B cell (primary cell): ENCODE measurements around the gene IER5L. TPM values are rescaled to one million over a fixed set of nuclear protein-coding genes. Genes with fewer than 3 reads are reported as not detected.
A peak's percentile ranks its signal among the peaks of the same experiment; 100 is the strongest.

Experiments
- ATAC-seq: fragments of 200-7000 bp; cut with Tn5 transposase; one replicate; pipeline ENCODE4 v1.10.0; 2021; ENCODE audit warnings: low read depth, mild to moderate bottlenecking, moderate number of reproducible peaks, moderate library complexity
- CTCF ChIA-PET: fragments of 350-600 bp; sonication (Branson Sonifier 250); formaldehyde crosslinking; loops from one replicate; lab custom pipeline; 2021; ENCODE audit warnings: antibody characterized with exemption, inconsistent platforms; lab: Charles Lee
- POLR2A ChIA-PET: fragments of 350-600 bp; sonication (Branson Sonifier 250); formaldehyde crosslinking; loops from one replicate; lab custom pipeline; 2021; ENCODE audit warnings: antibody characterized with exemption; lab: Charles Lee
- DNase-seq: peaks from one replicate; pipeline ENCODE4 v3.0.0; 2013
- H2AFZ ChIP-seq: 2 replicates; pipeline ENCODE4 v1.6.1; 2012; ENCODE audit warnings: mild to moderate bottlenecking, low read depth, low read length; ENCODE audit not compliant: insufficient read depth, poor library complexity, severe bottlenecking
- H3K27ac ChIP-seq, 2 donors: 1 replicate in 1 of 2; 2 replicates in 1 of 2; pipeline ENCODE4 v1.5.1; 2012 to 2013; ENCODE audit warnings: low read length in 2 of 2, mild to moderate bottlenecking in 2 of 2, moderate library complexity in 1 of 2
- H3K27me3 ChIP-seq, 4 experiments: fragments of 200-600 bp in 1 of 4; sonication (generic) in 1 of 4; replicated peaks in 1 of 4; 1 replicate in 2 of 4; 2 replicates in 2 of 4; pipeline versions ENCODE4 v1.6.1 to v1.7.0; 2013 to 2016; ENCODE audit warnings: low read length in 3 of 4, mild to moderate bottlenecking in 2 of 4, mixed read lengths in 1 of 4, moderate library complexity in 1 of 4; ENCODE audit not compliant: insufficient read depth in 4 of 4, control insufficient read depth in 3 of 4; ENCODE audit errors: control extremely low read depth in 1 of 4
- H3K36me3 ChIP-seq, 2 experiments: replicated peaks in 1 of 2; 1 replicate in 1 of 2; 2 replicates in 1 of 2; pipeline versions ENCODE4 v1.6.1 to v1.7.1; 2013; ENCODE audit warnings: low read length in 1 of 2; ENCODE audit not compliant: insufficient read depth in 2 of 2, control insufficient read depth in 1 of 2; ENCODE audit errors: control extremely low read depth in 1 of 2, extremely low read depth in 1 of 2
- H3K4me1 ChIP-seq, 2 donors: fragments of 200-600 bp in 1 of 2; sonication (generic) in 1 of 2; 1 replicate in 1 of 2; 2 replicates in 1 of 2; pipeline versions ENCODE4 v1.5.1 to v1.6.1; 2013 to 2017; ENCODE audit warnings: low read length in 2 of 2; ENCODE audit not compliant: control insufficient read depth in 2 of 2, insufficient read depth in 2 of 2
- H3K4me2 ChIP-seq: replicated peaks from 2 replicates; pipeline ENCODE3; 2012; ENCODE audit warnings: mild to moderate bottlenecking, low read depth, low read length; ENCODE audit not compliant: poor library complexity, severe bottlenecking
- H3K4me3 ChIP-seq, 5 experiments: fragments of 200-600 bp in 1 of 5; sonication (generic) in 1 of 5; 1 replicate in 3 of 5; 2 replicates in 2 of 5; pipeline versions ENCODE4 v1.5.1 to v1.7.0; 2011 to 2016; ENCODE audit warnings: low read length in 4 of 5, mild to moderate bottlenecking in 4 of 5, low read depth in 2 of 5, control low read depth in 1 of 5, moderate library complexity in 1 of 5; ENCODE audit not compliant: insufficient read depth in 1 of 5; ENCODE audit errors: control extremely low read depth in 1 of 5, extremely low read depth in 1 of 5
- H3K79me2 ChIP-seq: fragments of 200-600 bp; sonication (generic); one replicate; pipeline ENCODE4 v1.6.0; 2016; ENCODE audit warnings: low read length; ENCODE audit not compliant: control insufficient read depth, insufficient read depth
- H3K9ac ChIP-seq: fragments of 200-600 bp; sonication (generic); 2 replicates; pipeline ENCODE4 v1.6.1; 2017; ENCODE audit warnings: mild to moderate bottlenecking, low read length, moderate library complexity
- H3K9me3 ChIP-seq, 3 donors: one replicate each; pipeline versions ENCODE4 v1.6.1 to v1.7.1; 2013; ENCODE audit warnings: low read length in 2 of 3; ENCODE audit not compliant: control insufficient read depth in 2 of 3, insufficient read depth in 1 of 3; ENCODE audit errors: control extremely low read depth in 1 of 3
- H4K20me1 ChIP-seq: 2 replicates; pipeline ENCODE4 v1.6.0; 2012; ENCODE audit warnings: mild to moderate bottlenecking, low read length; ENCODE audit not compliant: insufficient read depth, control insufficient read depth, poor library complexity, severe bottlenecking
- H3K27ac Mint-ChIP-seq: one replicate; pipeline ENCODE4 v1.8.0; 2021; ENCODE audit warnings: mixed read lengths
- H3K27me3 Mint-ChIP-seq: one replicate; pipeline ENCODE4 v1.8.0; 2021; ENCODE audit warnings: mixed read lengths
- H3K4me1 Mint-ChIP-seq: one replicate; pipeline ENCODE4 v1.8.0; 2021; ENCODE audit warnings: mixed read lengths
- H3K4me3 Mint-ChIP-seq: one replicate; pipeline ENCODE4 v1.8.0; 2021; ENCODE audit warnings: mixed read lengths
- H3K9me3 Mint-ChIP-seq: one replicate; pipeline ENCODE4 v1.8.0; 2022; ENCODE audit warnings: mixed read lengths; ENCODE audit not compliant: insufficient read depth
- EZH2 ChIP-seq: IDR thresholded peaks from 2 replicates; pipeline ENCODE4 v1.6.1; 2012; ENCODE audit warnings: borderline replicate concordance, low read depth, mild to moderate bottlenecking, moderate library complexity, low read length; ENCODE audit not compliant: insufficient read depth, poor library complexity, severe bottlenecking
- WGBS: methylation state at CpG from one replicate; pipeline ENCODE4 v1.1.5; 2013; ENCODE audit warnings: missing lambda C conversion rate; ENCODE audit not compliant: insufficient coverage; 5-methylcytosine and 5-hydroxymethylcytosine counted together
- intact Hi-C: fragments of 100-400 bp; cut with micrococcal nuclease; formaldehyde crosslinking; loops from one replicate; pipeline ENCODE4 v1.10.0; 2022
- polyA plus RNA-seq: library from polyadenylated mRNA; depleted of rRNA; stranded (reverse); fragments of >200 nt; gene quantifications from 2 replicates; pipeline ENCODE4 v1.2.3, GENCODE V29; 2012
- total RNA-seq, 2 donors: library from RNA; stranded (reverse); fragments of 120-200 nt in 1 of 2; gene quantifications; 1 replicate in 1 of 2; 2 replicates in 1 of 2; pipeline versions ENCODE4 v1.2.3 to v1.2.4, GENCODE V29; 2013 to 2022
- TF ChIP-seq, protein P1 (sequence below): fragments of 200-600 bp; IDR thresholded peaks from one replicate; pipeline ENCODE4 v1.8.0; 2022; ENCODE audit warnings: antibody characterized with exemption, mild to moderate bottlenecking

The IER5L gene
- total and polyA plus RNA-seq, 2 donors (not counting 1 experiment from before 2014, with no cell fraction given), result 1.5 to 12.9 TPM

DNA sequence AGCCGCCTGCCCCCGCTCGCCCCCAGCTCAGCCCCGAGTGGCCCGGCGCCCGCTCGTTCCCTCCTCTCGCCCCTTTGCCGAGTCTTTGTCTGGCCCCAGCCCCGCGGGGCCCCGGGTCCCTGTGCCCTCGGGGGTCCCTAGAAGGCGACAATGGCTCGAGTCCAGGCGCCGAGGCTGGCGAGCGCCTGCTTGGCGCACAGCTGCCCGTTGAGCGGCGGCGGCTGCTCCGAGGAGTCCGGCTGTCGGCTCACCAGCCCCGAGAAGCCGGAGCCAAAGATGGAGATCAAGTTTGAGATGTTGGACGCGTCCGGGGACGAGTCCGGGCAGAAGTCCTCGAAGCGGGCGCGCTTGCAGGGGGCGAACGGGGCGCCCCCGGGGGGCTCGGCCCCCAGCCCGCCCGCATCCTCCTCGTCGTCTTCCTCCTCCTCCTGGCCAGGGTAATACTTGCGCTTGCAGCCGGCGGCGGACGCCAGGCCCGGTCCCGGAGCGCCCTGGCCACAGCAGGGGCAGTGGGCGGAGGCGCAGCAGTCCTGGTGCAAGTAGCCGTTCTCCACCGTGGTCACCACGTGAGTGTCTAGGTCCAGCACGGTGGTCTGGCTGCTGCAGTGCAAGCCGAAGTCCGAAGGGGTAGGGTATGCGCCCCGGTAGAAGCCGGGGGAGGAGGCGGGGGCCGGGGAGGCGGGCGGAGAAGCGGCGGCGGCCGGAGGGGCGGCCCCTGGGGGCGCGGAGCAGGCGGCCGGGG is 1.2 kb downstream of the IER5L start:
- H3K36me3 ChIP-seq, result no peaks in the 10 kb centered on the region
- ChIA-PET POLR2A (interaction anchor here (0.5 to 1.3 kb wide), 3 partner anchors 25 to 855 kb away, joined by 3 to 5 read pairs (median 4); no protein-coding TSS in a partner anchor), CTCF (interaction anchor here (0.9 to 22.0 kb wide), 7 partner anchors 39 to 448 kb away, joined by 3 to 382 read pairs (median 4); partner anchors contain the start of genes C9orf50 and NTMT1)
- H3K4me3 Mint-ChIP-seq, result peak overlapping the region; percentile 93
- peak overlapping the region; percentile 100 for H3K4me2 ChIP-seq
- intact Hi-C loops, result loop anchor here (1.0 to 10.0 kb wide), 2 partner anchors 208 to 449 kb away; partner anchors contain the start of gene NTMT1
- H2AFZ ChIP-seq, result peak overlapping the region; percentile 91
- H3K4me3 ChIP-seq, result peak overlapping the region; percentile 19 to 94 (median 69)
- no peaks in the 10 kb centered on the region for H3K79me2 ChIP-seq
- DNase-seq (peak; percentile 63), ATAC-seq (no peak)
- H3K27me3 ChIP-seq, result peaks cover 0 to 33% (median 18%) of the 10 kb centered on the region in 4 experiments
- H4K20me1 ChIP-seq, result no peaks in the 10 kb centered on the region
- no peaks in the 10 kb centered on the region for H3K9me3 ChIP-seq
- H3K9me3 Mint-ChIP-seq, result no peaks in the 10 kb centered on the region
- no peak overlapping the region for H3K27ac ChIP-seq
- H3K4me1 Mint-ChIP-seq, result peaks cover 22% of the 10 kb centered on the region
- peak overlapping the region; percentile 72 for H3K9ac ChIP-seq
- peaks cover 22 to 34% of the 10 kb centered on the region in 2 donors for H3K4me1 ChIP-seq
- peak overlapping the region; percentile 32 for H3K27ac Mint-ChIP-seq
- peaks cover 20% of the 10 kb centered on the region for H3K27me3 Mint-ChIP-seq
- WGBS, result under 1% methylated on average over 80 of the region's 80 CpGs
- no peak for TF ChIP-seq EZH2
- TF ChIP-seq, protein P1, sequence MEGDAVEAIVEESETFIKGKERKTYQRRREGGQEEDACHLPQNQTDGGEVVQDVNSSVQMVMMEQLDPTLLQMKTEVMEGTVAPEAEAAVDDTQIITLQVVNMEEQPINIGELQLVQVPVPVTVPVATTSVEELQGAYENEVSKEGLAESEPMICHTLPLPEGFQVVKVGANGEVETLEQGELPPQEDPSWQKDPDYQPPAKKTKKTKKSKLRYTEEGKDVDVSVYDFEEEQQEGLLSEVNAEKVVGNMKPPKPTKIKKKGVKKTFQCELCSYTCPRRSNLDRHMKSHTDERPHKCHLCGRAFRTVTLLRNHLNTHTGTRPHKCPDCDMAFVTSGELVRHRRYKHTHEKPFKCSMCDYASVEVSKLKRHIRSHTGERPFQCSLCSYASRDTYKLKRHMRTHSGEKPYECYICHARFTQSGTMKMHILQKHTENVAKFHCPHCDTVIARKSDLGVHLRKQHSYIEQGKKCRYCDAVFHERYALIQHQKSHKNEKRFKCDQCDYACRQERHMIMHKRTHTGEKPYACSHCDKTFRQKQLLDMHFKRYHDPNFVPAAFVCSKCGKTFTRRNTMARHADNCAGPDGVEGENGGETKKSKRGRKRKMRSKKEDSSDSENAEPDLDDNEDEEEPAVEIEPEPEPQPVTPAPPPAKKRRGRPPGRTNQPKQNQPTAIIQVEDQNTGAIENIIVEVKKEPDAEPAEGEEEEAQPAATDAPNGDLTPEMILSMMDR, result no peak
